Uterus (tissue), 4 donors: ENCODE data around the gene PYGB. TPM values are rescaled to one million over a fixed set of nuclear protein-coding genes. Genes with fewer than 3 reads are reported as not detected.
A peak's percentile ranks its signal among the peaks of the same experiment; 100 is the strongest.

Experiments used
- DNase-seq, 2 donors: peaks; one replicate each; pipeline ENCODE4 v3.0.0-alpha.2; 2019 to 2020
- H3K27ac ChIP-seq, 2 donors: fragments of 200-600 bp; sonication (generic); 1 replicate in 1 of 2; 2 replicates in 1 of 2; pipeline ENCODE4 v1.5.1; 2016 to 2018
- H3K27me3 ChIP-seq, 2 donors: fragments of 200-600 bp; sonication (generic); one replicate each; pipeline ENCODE4 v1.5.1; 2018 to 2019; ENCODE audit warnings: control low read depth in 1 of 2
- H3K36me3 ChIP-seq, 2 donors: fragments of 200-600 bp; sonication (generic); one replicate each; pipeline ENCODE4 v1.5.1; 2019; ENCODE audit warnings: control low read depth in 1 of 2
- H3K4me1 ChIP-seq, 2 donors: fragments of 200-600 bp; sonication (generic); one replicate each; pipeline ENCODE4 v1.5.1; 2018 to 2019; ENCODE audit warnings: control low read depth in 1 of 2
- H3K4me3 ChIP-seq, 2 donors: fragments of 200-600 bp; sonication (generic); 1 replicate in 1 of 2; 2 replicates in 1 of 2; pipeline ENCODE4 v1.5.1; 2018 to 2019; ENCODE audit warnings: mild to moderate bottlenecking in 1 of 2
- H3K9me3 ChIP-seq, 2 donors: fragments of 200-600 bp; sonication (generic); one replicate each; pipeline ENCODE4 v1.5.1; 2019; ENCODE audit warnings: control low read depth in 1 of 2
- POLR2A ChIP-seq, 2 donors: fragments of 450-650 bp; IDR thresholded peaks; one replicate each; pipeline ENCODE4 v1.6.1; 2016; ENCODE audit warnings: antibody characterized with exemption in 2 of 2, mild to moderate bottlenecking in 1 of 2, moderate library complexity in 1 of 2
- intact Hi-C: fragments of 100-400 bp; cut with DNase I; formaldehyde crosslinking; loops from one replicate; pipeline ENCODE4 v1.15.1; 2023; ENCODE audit warnings: low total_unique reads
- total RNA-seq, 4 donors: library from RNA; depleted of rRNA in 3 of 4; stranded (reverse); fragments of >200 nt in 3 of 4; gene quantifications; one replicate each; pipeline versions ENCODE4 v1.1.0 to v1.2.4, GENCODE V29; 2014 to 2023
- TF ChIP-seq, protein P1 (sequence below), 4 experiments: fragments of 200-600 bp in 2 of 4; fragments of 450-650 bp in 2 of 4; sonication (generic) in 2 of 4; IDR thresholded peaks; one replicate each; pipeline ENCODE4 v1.5.1; 2016 to 2019; ENCODE audit warnings: antibody characterized with exemption in 4 of 4, mild to moderate bottlenecking in 2 of 4, moderate library complexity in 1 of 4
- donor health status: DM: yes; HTN: yes; CAD: no.

Gene PYGB
- total RNA-seq, 4 donors from 2014 or later = 26.2 to 87.9 (median 49.8) TPM

DNA sequence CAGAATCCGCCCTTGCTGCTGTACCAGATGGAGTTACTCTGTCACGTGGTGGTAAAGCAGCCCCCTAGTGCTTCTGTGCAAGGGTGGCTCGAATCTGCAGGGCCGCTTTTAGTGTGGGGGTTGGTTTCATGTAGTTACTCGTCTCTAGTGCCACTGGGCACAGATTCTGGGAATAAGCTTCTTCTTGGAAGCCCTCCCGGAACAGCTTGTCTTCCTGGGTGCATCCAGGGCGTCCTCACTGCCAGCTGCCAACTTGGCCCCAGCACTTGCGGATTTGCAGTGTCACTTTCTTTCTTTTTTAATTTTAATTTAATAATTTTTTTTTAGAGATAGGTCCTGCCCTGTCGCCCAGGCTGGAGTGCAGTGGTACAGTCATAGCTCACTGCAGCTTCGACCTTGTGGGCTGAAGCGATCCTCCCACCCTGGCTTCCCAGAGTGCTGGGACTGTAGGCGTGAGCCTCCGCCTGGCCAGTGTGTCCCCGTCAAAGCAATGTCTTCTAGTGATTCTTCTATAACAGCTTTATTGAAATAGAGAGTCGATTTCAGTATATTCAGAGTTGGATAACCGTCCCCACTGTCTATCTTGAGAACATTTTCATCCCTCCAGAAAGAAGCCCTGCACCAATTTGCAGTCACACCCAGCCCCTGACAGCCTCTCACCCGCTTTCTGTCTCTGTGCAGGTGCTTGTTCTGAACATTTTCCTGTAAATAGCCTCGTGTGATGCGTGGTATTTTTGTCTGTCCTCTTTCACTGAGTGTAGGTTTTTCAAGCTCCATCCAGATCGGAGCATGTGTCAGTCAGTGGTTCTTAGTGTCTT lies 25.9 kb downstream of the PYGB start:
- Histone ChIP-seq H3K36me3 (no peaks in the 10 kb centered on the region), H3K27ac (no peak overlapping the region)
- no peak for TF ChIP-seq POLR2A (IDR thresholded peaks at IDR 0.05)
- TF ChIP-seq, protein P1, sequence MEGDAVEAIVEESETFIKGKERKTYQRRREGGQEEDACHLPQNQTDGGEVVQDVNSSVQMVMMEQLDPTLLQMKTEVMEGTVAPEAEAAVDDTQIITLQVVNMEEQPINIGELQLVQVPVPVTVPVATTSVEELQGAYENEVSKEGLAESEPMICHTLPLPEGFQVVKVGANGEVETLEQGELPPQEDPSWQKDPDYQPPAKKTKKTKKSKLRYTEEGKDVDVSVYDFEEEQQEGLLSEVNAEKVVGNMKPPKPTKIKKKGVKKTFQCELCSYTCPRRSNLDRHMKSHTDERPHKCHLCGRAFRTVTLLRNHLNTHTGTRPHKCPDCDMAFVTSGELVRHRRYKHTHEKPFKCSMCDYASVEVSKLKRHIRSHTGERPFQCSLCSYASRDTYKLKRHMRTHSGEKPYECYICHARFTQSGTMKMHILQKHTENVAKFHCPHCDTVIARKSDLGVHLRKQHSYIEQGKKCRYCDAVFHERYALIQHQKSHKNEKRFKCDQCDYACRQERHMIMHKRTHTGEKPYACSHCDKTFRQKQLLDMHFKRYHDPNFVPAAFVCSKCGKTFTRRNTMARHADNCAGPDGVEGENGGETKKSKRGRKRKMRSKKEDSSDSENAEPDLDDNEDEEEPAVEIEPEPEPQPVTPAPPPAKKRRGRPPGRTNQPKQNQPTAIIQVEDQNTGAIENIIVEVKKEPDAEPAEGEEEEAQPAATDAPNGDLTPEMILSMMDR (IDR thresholded peaks at IDR 0.05) = no peak

DNA sequence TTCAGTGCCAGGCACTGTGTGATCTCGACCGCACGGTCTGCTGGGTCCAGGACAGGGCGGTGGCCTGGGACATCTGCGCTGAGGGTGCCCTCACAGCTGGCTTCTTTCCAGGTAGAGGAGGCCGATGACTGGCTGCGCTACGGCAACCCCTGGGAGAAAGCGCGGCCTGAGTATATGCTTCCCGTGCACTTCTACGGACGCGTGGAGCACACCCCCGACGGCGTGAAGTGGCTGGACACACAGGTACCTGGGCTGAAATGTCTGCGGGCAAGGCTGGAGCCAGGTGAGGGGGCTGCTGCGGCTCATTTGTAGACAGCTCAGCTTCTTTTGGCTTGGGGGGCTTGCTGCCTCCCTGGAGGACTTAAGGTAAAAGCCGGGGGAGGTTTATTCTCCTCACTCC lies 26.6 kb downstream of the PYGB start:
- Histone ChIP-seq H3K4me1 (no peaks in the 10 kb centered on the region), H3K27ac (no peak overlapping the region), H3K36me3 (no peaks in the 10 kb centered on the region), H3K27me3 (no peaks in the 10 kb centered on the region), H3K4me3 (no peak overlapping the region), H3K9me3 (no peaks in the 10 kb centered on the region)
- intact Hi-C loops = no loop called here
- TF ChIP-seq, protein P1 (IDR thresholded peaks at IDR 0.05) = no peak
- TF ChIP-seq POLR2A (IDR thresholded peaks at IDR 0.05) = no peak
- DNase-seq = peak; percentile 11 to 13

More for the DNA sequence above, 25.9 kb downstream of the PYGB start:
- peak in 1 of 2 donors; percentile 11 for DNase-seq
- no peaks in the 10 kb centered on the region for H3K27me3 ChIP-seq
- H3K9me3 ChIP-seq = no peaks in the 10 kb centered on the region
- no peak overlapping the region for H3K4me3 ChIP-seq
- no peaks in the 10 kb centered on the region for H3K4me1 ChIP-seq
- intact Hi-C loops = no loop called here

DNA sequence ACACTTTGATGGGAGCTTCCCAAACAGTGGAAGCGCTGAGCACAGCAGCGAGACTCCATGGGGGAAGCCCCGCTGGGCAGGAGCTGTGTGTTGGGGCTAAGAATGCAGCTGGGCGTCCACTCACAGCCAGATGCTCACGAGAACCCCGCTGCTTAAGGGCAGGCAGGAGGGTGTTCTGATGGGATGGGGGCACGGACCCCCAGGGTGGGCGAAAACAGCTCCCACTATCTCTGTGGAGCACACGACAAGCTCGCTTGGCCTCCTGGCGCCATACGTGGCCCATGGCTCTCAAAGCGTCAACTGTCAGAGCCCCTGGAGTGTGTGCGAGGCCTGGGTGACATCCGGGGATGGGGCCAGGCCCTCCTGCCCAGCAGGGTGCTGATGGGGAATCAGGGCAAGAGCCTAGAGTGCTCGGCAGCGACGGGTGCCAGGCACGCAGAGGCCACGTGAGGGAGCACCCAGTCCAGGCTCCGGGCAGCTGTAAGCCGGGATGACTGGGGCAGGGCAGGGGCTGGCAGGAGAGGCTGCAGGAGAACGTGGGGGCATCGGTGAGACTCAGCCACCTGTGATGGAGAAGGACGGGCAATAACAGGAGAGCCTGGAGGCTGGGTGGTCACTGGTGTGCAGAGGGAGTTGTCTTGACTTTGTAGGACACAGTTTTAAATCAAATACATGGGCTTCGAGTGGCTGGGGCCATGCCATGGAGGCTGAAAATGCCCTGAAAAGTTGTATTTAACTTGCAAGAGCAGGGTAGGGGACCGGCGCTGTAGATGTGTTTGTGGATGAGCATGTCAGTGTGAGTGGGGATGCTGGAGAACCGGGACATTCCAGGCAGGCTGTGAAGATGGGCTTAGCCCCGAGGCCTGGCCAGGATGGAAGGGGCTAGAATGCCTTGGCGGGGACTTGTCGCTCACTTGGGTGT lies 27.3 kb downstream of the PYGB start:
- no peaks in the 10 kb centered on the region for H3K4me1 ChIP-seq
- H3K27me3 ChIP-seq = no peaks in the 10 kb centered on the region

DNA sequence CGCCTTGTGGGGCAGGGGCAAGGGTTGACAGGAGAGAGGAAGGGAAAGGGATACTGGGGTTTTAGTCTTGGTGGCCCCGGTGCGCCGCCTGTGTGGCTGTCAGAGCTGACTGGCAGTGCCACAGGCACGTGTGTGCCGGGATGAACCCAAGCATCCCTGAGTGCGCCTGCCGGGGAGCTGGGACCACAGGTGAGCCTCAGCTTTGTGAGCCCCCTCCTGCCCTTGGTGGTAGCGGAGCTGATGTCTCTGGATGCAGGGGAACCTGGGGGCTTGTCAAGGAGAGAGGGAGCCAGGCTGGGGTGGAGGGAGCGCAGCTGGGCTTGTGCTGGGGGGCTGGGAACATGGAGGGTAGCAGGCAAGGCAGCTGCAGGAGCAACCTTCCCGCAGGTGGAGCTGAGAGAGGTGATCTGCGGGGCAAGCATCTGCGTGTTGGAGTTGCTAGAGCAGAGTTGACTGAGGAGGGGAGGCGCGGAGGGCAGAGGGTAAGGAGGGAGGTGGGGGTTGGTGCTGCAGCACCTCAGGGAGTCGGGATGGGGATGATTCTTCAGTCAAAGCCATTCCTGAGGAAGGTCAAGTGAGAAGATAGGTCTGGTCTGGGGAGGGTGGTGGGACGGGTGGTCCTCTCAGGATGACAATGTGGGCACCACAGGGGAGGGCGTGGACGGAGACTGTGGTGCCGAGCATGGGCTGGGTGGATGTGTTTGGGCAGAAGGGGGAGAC lies 28.1 kb downstream of the PYGB start:
- no peak for TF ChIP-seq POLR2A (IDR thresholded peaks at IDR 0.05)
- TF ChIP-seq, protein P1 (IDR thresholded peaks at IDR 0.05) = no peak
- no peak overlapping the region for H3K27ac ChIP-seq
- H3K9me3 ChIP-seq = no peaks in the 10 kb centered on the region
- H3K36me3 ChIP-seq = no peaks in the 10 kb centered on the region
- H3K27me3 ChIP-seq = no peaks in the 10 kb centered on the region
- no peak overlapping the region for H3K4me3 ChIP-seq
- intact Hi-C loops = no loop called here
- no peaks in the 10 kb centered on the region for H3K4me1 ChIP-seq
- peak; percentile 5 to 13 for DNase-seq

More for the DNA sequence above, 27.3 kb downstream of the PYGB start:
- no peaks in the 10 kb centered on the region for H3K9me3 ChIP-seq
- H3K4me3 ChIP-seq = no peak overlapping the region
- no peak overlapping the region for H3K27ac ChIP-seq
- intact Hi-C loops = no loop called here
- no peaks in the 10 kb centered on the region for H3K36me3 ChIP-seq
- TF ChIP-seq, protein P1 (IDR thresholded peaks at IDR 0.05) = no peak
- TF ChIP-seq POLR2A (IDR thresholded peaks at IDR 0.05) = no peak
- DNase-seq = peak; percentile 10 to 13
